Measurements from ENCODE around the gene GPR155.

GRCh38 chr2:174503161-174503809 lies 16.5 kb upstream of the GPR155 start:
- no peak for TF ChIP-seq CTCF (IDR thresholded peaks at IDR 0.05)
- TF ChIP-seq POLR2A (IDR thresholded peaks at IDR 0.05): no peak
